Measurements from ENCODE around the gene ECEL1.
"Not testable (repeated sequence)": the region's sequence is repeated elsewhere in the genome, so short reads cannot be mapped to it uniquely, and the experiment has no call there.

The ECEL1 gene

GRCh38 chr2:232487385-232488096 is at the start of gene ECEL1:
ECEL1 (minus strand) TSS chr2:232487834; CDS start chr2:232486653, 1,181 bp downstream.
- DNase-seq = no peak

GRCh38 chr2:232537079-232537478 is 49.4 kb upstream of the ECEL1 start:
- no peak for DNase-seq

- no peak for DNase-seq
Measured at GRCh38 chr2:232535761-232536530, 48.3 kb upstream of the ECEL1 start.

GRCh38 chr2:232534940-232535651 is 47.5 kb upstream of the ECEL1 start:
- no peak for DNase-seq

- DNase-seq = no peak
Measured at GRCh38 chr2:232533944-232534710, 46.5 kb upstream of the ECEL1 start.

GRCh38 chr2:232532821-232533220 is 45.2 kb upstream of the ECEL1 start:
- not testable (repeated sequence) for DNase-seq

- DNase-seq = no peak
Measured at GRCh38 chr2:232532419-232532818, 44.8 kb upstream of the ECEL1 start.

GRCh38 chr2:232530626-232531260 is 43.1 kb upstream of the ECEL1 start:
- no peak for DNase-seq

GRCh38 chr2:232529806-232530547 is 42.3 kb upstream of the ECEL1 start:
- no peak for DNase-seq

- no peak for DNase-seq
Measured at GRCh38 chr2:232528746-232529460, 41.3 kb upstream of the ECEL1 start.

GRCh38 chr2:232527905-232528470 is 40.4 kb upstream of the ECEL1 start:
- no peak for DNase-seq

- no peak for DNase-seq
Measured at GRCh38 chr2:232526372-232526941, 38.8 kb upstream of the ECEL1 start.

GRCh38 chr2:232525791-232526371 is 38.2 kb upstream of the ECEL1 start, which contains the start of gene CHRND:
CHRND (plus strand) TSS chr2:232526160; CDS start chr2:232526216, 56 bp downstream.
- no peak for DNase-seq

- DNase-seq = no peak
Measured at GRCh38 chr2:232525199-232525598, 37.6 kb upstream of the ECEL1 start.

- no peak for DNase-seq
Measured at GRCh38 chr2:232524771-232525170, 37.1 kb upstream of the ECEL1 start.

GRCh38 chr2:232523682-232524597 is 36.3 kb upstream of the ECEL1 start:
- DNase-seq = no peak

GRCh38 chr2:232523402-232523681 is 35.7 kb upstream of the ECEL1 start:
- DNase-seq = no peak

GRCh38 chr2:232522623-232523401 is 35.2 kb upstream of the ECEL1 start:
- no peak for DNase-seq
